NCI-H1105 (cell line): Measurements from ENCODE around the gene HDDC3.
"Not testable (repeated sequence)": the region's sequence is repeated elsewhere in the genome, so short reads cannot be mapped to it uniquely, and the experiment has no call there.

Experiments used
- DNase-seq: peaks from one replicate; lab custom pipeline; 2025; lab: John Stamatoyannopoulos, UW

HDDC3 gene

DNA sequence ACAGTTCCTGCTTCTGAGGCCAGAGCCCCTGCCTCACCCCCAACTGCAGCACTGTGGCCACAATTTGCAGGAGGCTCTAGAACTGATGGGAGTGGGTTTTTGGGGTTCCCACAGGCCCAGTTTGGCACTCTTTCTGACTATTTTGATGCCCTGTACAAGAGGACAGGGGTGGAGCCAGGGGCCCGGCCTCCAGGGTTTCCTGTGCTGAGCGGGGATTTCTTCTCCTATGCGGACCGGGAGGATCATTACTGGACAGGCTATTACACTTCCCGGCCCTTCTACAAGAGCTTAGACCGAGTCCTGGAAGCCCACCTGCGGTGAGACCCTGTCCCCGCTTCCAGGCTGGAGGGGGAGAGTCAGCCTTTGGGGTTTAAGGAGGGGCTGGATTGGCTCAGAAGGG lies 22.4 kb downstream of the HDDC3 start:
- DNase-seq = no peak

DNA sequence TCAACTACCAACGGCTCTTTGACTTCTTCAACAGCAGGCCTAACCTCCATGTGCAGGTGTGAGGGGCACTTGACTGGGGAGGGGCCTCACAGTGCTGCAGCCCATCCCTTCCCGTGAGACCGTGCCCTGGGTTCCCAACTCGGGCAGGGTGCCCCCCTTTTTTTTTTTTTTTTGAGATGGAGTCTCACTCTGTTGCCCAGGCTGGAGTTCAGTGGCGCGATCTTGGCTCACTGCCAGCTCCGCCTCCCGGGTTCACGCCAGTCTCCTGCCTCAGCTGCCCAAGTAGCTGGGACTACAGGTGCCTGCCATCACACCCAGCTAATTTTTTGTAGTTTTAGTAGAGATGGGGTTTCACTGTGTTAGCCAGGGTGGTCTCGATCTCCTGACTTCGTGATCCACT lies 22.9 kb downstream of the HDDC3 start:
- not testable (repeated sequence) for DNase-seq

DNA sequence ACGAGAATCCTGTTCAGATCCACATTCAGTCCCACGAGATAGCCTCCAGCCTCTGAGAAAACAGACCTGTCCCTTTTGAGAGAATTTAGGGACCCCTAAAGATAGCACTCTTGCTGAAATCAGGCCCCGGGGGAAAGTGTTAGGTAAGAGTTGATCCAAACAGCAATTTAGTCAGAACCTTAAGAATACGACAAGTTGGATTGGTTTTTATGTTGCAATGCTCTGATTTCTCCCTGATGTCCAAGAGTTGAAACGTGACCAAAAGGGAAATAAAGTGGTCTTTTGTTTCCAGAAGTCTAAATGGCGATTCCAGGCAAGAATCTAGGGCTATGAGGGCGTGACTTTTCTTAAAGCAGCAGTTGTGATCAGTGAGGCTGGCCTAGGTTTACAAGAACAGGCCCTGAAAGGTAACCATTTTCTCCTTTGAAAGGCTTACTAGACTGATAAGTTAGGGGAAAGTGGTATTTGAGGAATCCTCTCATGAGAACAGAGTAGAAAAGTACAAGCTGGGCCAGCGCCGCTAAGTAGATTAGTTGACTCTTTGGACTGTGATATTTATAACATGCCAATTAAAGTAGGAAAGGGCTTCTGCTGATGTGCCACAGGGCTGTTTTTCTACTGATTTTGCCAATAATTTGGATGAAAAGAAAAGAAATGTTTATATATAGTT lies 24.4 kb downstream of the HDDC3 start:
- no peak for DNase-seq

DNA sequence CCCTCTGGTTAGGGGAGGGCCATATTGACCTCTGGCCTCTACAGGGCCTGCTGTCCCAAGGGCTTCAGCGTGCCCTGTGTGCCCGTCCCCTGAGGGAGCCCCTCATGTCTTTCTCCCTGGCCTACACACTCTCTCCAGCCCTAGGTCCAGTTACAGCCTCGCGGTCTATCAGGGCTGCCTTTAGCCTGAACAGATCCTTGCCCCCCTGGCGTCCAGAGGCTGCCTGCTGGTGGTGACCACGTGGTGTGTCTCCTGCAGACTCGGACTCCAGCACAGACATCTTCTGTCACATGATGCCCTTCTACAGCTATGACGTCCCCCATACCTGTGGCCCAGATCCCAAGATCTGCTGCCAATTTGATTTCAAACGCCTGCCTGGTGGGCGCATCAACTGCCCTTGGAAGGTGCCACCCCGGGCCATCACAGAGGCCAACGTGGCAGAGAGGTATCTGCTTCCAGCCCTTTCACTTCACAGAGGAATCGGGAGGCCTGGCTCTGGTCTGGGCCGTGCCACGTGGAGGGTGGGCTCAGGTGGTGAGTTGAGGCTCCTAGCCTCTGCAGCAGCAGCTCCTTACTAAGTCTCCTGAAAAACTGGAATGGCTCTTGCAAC lies 25.2 kb downstream of the HDDC3 start:
- DNase-seq = no peak

DNA sequence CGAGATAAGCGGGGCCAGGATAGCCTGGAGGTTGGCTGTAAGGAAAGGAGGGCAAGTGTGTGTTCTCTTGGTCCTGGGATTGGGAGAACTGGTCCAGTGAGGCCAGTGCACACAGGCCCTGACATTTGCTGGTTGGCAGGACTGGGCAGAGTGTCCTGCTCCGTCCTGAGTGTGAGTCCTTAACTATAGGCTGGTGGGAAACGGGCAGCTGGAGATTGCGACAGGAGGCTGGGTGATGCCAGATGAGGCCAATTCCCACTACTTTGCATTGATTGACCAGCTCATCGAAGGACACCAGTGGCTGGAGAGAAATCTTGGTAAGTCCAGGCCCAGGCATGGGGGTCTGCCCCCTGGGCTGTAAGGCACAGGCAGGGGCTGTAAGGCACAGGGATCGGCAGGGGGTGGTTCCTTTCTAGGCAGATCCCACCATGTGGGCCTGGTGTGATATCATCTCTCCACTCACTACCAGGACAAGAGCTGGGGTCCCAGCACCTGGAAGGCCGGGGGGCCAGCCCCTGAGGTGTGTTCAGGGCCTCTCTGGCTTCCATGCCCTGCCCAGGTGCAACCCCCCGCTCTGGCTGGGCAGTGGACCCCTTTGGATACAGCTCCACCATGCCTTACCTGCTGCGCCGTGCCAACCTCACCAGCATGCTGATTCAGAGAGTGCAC lies 26.0 kb downstream of the HDDC3 start:
- DNase-seq = no peak

GRCh38 chr15:90905306-90906180 lies 26.8 kb downstream of the HDDC3 start:
- no peak for DNase-seq

- no peak for DNase-seq
Measured at GRCh38 chr15:90904746-90905145, 27.6 kb downstream of the HDDC3 start.

DNA sequence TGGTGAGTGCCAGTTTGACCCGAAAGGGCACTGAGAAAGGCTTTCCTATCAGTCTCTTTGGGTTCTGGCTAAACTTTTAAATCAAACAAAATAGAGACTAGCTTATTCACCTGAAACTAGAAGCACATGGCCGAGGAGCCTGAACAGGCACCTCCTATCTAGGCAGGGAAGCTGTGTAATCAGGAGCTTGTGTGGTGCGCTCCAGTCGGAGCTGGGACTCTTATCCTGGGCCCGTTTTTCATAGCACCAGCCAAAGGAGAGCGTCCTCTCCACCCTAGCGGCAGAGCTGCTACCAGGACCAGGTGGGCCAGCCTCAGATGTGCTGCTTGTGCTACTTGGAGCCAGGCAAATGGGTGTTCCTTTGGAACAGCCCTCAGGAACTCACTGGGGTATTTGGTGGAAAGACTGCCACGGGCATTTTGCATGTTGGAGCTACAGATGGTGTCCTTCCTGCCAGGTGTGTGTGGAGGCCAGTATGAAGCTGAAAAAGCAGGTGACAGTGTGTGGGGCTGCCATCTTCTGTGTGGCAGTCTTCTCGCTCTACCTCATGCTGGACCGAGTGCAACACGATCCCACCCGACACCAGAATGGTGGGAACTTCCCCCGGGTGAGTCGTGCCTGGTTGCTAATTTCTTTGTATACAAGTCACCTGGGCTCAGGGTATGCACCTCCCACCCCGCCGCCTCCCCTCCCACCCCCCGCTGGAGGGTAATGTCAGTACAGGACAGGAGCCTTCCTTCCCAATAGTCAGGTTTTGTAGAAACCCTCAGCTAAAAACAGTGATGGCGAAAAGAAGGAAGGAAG lies 28.4 kb downstream of the HDDC3 start:
- no peak for DNase-seq

DNA sequence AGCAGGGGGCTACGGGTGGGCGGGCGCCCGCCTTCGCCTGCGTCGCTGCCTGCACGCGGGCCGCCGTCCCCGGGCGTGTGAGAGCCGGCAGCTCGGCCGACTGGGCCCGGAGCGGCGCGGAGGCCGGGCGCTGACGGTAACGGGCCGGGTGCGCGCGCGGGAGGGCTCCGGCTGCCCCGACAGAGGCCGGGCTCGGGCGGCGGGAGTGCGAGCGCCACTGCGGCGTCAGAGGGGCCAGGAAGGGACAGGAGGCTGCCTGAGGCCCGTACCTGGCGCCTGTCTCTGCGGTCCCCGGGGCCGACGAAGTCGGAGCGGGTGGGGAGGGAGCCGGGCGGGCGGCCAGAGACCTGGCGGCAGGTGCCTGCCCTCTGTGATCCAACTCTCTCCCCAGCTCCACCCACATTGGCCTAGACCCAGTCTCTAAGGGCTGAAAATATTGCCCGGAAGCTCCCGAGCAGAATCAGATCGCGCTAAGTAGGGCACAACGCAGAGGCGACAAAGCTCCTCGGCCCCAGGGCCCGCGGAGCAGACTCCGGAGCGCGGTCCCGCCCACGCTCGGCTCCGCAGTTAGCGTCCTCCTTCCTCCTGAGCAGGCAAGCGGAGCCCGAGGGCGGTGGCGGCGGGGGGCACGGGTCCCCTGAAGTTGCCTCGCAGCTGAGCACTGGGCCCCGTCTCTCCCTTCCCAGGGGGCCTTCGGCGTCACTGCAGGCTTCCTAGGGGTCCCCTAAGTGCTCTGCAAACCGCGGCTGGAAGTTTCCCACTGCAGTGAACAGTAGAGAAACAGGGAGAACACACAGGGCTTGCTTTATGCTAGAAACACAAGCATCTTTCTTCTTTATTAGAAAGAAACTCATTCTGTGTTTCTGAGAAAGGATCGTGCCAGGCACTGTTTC lies 29.3 kb downstream of the HDDC3 start, which contains the start of gene MAN2A2:
Gene MAN2A2 (plus strand): TSS at position 463 of the 893 bp plus-strand sequence. CDS start 906 bp downstream, outside the sequence.
- DNase-seq = peak; percentile 26

- peak; percentile 45 for DNase-seq
Measured at GRCh38 chr15:90902040-90902839, 30.1 kb downstream of the HDDC3 start.

GRCh38 chr15:90901175-90902039 lies 30.9 kb downstream of the HDDC3 start:
- no peak for DNase-seq

DNA sequence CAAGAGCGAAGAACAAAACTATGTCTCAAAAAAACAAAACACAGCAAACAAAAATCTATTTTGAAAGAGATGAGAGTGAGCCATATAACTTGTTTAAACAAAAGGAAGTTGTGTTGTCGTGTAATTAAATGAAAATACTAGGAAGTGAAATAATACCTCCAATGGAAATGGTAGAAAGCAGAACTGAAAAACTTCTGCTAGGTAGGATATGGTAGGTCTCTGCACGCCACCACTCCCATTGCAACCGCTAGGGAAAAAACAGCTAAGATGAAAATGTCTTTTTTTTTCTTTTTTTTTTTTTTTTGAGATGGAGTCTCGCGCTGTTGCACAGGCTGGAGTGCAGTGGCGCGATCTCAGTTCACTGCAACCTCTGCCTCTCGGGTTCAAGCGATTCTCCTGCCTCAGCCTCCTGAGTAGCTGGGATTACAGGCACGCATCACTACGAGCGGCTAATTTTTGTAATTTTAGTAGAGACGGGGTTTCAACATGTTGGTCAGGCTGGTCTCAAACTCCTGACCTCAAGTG lies 35.2 kb downstream of the HDDC3 start:
- not testable (repeated sequence) for DNase-seq

- no peak for DNase-seq
Measured at GRCh38 chr15:90895571-90896117, 36.7 kb downstream of the HDDC3 start.

DNA sequence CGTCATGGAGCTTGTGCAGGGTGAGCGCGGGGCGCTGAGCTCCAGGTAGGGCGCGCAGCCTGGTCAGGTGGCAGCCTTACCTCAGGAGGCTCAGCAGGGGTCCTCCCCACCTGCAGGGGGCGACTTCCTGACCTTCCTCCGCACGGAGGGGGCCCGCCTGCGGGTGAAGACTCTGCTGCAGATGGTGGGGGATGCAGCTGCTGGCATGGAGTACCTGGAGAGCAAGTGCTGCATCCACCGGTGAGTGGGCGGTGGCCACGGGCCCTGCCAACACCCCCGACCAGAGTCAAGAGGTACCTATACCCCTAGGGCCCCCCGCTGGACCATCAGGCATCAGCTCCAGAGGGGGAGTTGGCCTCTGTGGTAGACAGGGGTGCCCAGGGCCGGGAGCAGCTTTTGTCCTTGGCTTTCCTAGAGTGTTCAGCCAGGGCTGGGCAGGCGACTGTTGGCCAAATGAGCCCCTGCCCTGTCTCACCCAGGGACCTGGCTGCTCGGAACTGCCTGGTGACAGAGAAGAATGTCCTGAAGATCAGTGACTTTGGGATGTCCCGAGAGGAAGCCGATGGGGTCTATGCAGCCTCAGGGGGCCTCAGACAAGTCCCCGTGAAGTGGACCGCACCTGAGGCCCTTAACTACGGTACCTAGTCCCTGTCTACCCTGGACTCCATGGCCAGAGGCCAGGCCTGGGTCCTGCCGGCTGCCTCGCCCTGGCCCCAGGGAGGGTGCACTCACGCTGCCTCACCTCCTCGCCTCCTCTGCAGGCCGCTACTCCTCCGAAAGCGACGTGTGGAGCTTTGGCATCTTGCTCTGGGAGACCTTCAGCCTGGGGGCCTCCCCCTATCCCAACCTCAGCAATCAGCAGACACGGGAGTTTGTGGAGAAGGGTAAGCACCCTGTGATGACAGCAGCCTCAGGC lies 38.9 kb downstream of the HDDC3 start:
- DNase-seq = no peak

DNA sequence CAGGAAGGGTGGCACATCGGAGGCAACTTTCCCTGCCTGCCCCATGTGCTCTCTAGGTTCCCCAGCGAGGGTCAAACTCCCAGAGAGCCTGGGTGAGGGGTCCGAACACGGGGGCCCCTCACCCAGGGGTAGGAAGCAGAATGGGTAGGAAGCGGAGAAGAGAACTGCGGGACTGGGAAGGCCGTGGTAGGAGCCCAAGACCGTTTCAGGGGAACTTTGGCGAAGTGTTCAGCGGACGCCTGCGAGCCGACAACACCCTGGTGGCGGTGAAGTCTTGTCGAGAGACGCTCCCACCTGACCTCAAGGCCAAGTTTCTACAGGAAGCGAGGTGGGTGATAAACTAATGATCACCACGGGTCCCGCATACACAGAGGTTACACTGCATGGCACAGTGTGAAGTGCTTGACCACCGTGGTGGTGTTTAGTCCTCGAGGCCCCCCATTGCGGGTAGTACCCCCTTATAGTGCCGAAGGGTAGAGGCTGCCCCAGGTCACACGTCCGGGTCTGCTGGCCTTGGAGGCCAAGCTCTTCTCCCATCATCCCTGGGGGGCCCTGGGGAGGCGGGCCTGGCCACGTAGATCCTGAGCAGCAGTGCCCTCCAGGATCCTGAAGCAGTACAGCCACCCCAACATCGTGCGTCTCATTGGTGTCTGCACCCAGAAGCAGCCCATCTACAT lies 39.7 kb downstream of the HDDC3 start:
- DNase-seq = no peak

DNA sequence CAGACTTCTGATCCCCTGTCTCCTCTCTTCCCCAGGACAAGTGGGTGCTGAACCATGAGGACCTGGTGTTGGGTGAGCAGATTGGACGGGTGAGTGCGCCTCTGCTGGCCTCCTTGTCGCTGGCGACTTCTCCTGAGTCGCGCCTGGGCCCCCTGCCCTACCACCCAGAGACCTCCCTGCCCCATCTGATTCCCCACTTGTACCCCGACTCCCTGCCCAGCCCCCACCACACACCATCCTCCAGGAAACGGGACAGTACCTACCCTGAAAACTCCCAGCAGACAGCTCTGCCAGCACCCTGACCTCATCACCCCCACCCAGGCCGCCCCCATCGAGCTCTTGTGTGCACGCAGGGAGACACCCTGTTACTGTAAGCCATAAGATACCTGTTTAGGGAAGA lies 40.3 kb downstream of the HDDC3 start:
- DNase-seq = no peak
